Measurements from ENCODE around the gene PER1.
A peak's percentile ranks its signal among the peaks of the same experiment; 100 is the strongest.
"Not testable (repeated sequence)": the region's sequence is repeated elsewhere in the genome, so short reads cannot be mapped to it uniquely, and the experiment has no call there.

The PER1 gene

DNA sequence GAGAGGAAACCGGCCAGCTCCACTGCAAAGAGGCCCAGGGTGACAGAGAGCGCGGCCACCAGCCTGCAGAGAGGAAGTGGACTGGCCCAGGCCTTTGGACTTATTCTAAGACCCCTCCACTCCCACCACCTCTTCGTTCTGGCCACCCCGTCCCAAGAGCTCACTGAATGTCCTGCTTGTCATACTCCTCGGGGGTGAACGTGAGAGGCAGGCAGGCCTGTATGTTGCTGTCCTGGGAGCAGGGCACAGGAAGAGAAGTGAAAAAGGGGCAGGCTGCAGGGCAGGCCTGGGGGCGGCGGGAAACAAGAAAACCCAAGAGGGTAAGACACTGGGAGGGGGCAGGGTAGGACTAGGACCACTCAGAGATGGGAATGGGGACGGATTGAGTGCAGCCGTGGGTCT lies 23.6 kb upstream of the PER1 start:
- H3K27ac Mint-ChIP-seq: peak overlapping the region; percentile 78
- no peaks in the 10 kb centered on the region for H3K27me3 Mint-ChIP-seq
- peak overlapping the region; percentile 88 for H3K4me3 Mint-ChIP-seq
- peaks cover 44% of the 10 kb centered on the region for H3K4me1 Mint-ChIP-seq
- no peaks in the 10 kb centered on the region for H3K36me3 Mint-ChIP-seq
- no peaks in the 10 kb centered on the region for H3K9me3 Mint-ChIP-seq

- H3K4me1 Mint-ChIP-seq: peaks cover 44% of the 10 kb centered on the region
- H3K4me3 Mint-ChIP-seq: peak overlapping the region; percentile 87
- no peaks in the 10 kb centered on the region for H3K9me3 Mint-ChIP-seq
- no peaks in the 10 kb centered on the region for H3K36me3 Mint-ChIP-seq
- H3K27me3 Mint-ChIP-seq: no peaks in the 10 kb centered on the region
- H3K27ac Mint-ChIP-seq: peak overlapping the region; percentile 100
Observed at GRCh38 chr17:8173871-8174322, 21.7 kb upstream of the PER1 start.

GRCh38 chr17:8173056-8173870 lies 21.1 kb upstream of the PER1 start:
- peak overlapping the region; percentile 87 for H3K4me3 Mint-ChIP-seq
- peaks cover 50% of the 10 kb centered on the region for H3K4me1 Mint-ChIP-seq
- H3K27ac Mint-ChIP-seq: peak overlapping the region; percentile 100
- H3K27me3 Mint-ChIP-seq: no peaks in the 10 kb centered on the region
- H3K36me3 Mint-ChIP-seq: no peaks in the 10 kb centered on the region
- no peaks in the 10 kb centered on the region for H3K9me3 Mint-ChIP-seq

GRCh38 chr17:8170186-8170585 lies 18.0 kb upstream of the PER1 start:
- H3K27me3 Mint-ChIP-seq, H3K27ac Mint-ChIP-seq, H3K9me3 Mint-ChIP-seq, H3K36me3 Mint-ChIP-seq, H3K4me3 Mint-ChIP-seq: not testable (repeated sequence)
- peaks cover 38% of the 10 kb centered on the region for H3K4me1 Mint-ChIP-seq

- peaks cover 40% of the 10 kb centered on the region for H3K4me1 Mint-ChIP-seq
- H3K27ac Mint-ChIP-seq: no peak overlapping the region
- H3K9me3 Mint-ChIP-seq: no peaks in the 10 kb centered on the region
- H3K27me3 Mint-ChIP-seq: no peaks in the 10 kb centered on the region
- H3K4me3 Mint-ChIP-seq: no peak overlapping the region
- H3K36me3 Mint-ChIP-seq: no peaks in the 10 kb centered on the region
Observed at GRCh38 chr17:8167526-8167925, 15.3 kb upstream of the PER1 start.

- H3K9me3 Mint-ChIP-seq: no peaks in the 10 kb centered on the region
- H3K27ac Mint-ChIP-seq: no peak overlapping the region
- no peaks in the 10 kb centered on the region for H3K36me3 Mint-ChIP-seq
- H3K4me1 Mint-ChIP-seq: peaks cover 36% of the 10 kb centered on the region
- no peak overlapping the region for H3K4me3 Mint-ChIP-seq
- H3K27me3 Mint-ChIP-seq: no peaks in the 10 kb centered on the region
Observed at GRCh38 chr17:8166731-8167130, 14.5 kb upstream of the PER1 start.

DNA sequence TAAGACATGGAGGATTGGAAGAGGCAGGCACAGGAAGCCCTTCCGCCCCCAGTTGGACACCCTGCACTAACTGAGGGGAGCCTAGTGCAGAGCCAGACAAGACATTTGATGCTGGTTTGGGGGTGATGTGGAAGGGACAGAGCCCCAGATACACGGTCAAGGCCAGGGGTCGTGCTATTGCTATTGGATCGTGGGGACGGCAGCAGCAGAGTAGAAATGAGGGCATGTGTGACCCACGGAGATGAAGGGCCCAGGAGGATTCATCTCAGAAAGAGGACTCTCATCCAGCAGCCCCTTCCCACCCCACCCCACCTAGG lies 12.6 kb upstream of the PER1 start:
- H3K4me3 Mint-ChIP-seq: peak overlapping the region; percentile 84
- no peaks in the 10 kb centered on the region for H3K27me3 Mint-ChIP-seq
- H3K36me3 Mint-ChIP-seq: no peaks in the 10 kb centered on the region
- peak overlapping the region; percentile 98 for H3K27ac Mint-ChIP-seq
- H3K9me3 Mint-ChIP-seq: no peaks in the 10 kb centered on the region
- peaks cover 56% of the 10 kb centered on the region for H3K4me1 Mint-ChIP-seq

- Mint-ChIP-seq H3K27ac (peak overlapping the region; percentile 98), H3K4me1 (peaks cover 62% of the 10 kb centered on the region), H3K27me3 (no peaks in the 10 kb centered on the region)
Observed at GRCh38 chr17:8163978-8164814, 12.0 kb upstream of the PER1 start.

DNA sequence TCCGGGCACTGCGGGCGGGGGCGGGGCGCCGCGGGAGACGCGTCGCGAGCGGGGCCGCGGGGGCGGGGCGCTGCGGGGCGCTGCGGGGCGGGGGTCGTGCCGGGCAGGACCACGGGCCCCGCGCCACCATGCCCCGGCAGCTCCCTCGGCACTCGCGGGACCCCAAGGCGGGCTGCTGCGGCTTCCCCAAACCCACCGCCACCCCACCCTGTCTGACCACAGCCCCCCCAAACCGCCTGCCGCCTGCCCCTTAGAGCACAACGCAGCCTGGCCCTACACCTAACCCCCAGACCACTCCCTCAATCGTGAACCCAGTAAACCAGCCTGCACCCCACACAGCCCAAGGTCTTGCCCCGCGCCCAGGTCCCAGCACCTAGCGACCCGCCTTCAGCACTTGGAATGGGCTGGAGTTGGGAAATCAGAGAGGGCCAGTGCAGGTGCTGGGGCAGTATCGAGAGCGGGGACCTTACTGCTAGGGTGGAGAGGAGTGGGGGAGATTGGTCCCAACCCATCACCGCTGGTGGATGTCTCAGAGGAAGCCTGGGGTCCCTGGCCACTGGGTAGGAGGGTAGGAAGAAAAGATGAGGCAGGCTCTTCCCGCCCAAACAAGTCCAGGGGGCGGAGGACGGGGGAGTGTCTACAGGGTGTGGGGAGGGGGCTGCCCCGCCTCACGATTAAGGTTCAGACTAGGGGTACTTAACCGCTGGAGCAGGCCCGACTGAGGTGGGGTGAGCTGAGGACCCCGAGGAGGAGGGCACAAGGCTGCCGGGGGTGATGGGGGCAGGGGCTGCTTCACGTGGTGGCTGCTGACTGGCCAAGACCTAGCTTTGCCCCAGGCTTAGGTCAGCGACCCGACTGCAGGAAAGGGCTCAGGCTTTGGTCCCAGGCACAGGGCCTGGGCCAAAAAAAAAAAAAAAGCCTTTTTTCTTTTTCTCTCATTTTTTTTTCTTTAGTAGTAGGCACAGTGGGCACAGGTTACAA lies 11.1 kb upstream of the PER1 start:
- H3K9me3 Mint-ChIP-seq: no peaks in the 10 kb centered on the region
- H3K36me3 Mint-ChIP-seq: no peaks in the 10 kb centered on the region
- no peaks in the 10 kb centered on the region for H3K27me3 Mint-ChIP-seq
- peak overlapping the region; percentile 84 for H3K4me3 Mint-ChIP-seq
- H3K4me1 Mint-ChIP-seq: peaks cover 64% of the 10 kb centered on the region
- peak overlapping the region; percentile 98 for H3K27ac Mint-ChIP-seq

More at GRCh38 chr17:8163978-8164814, 12.0 kb upstream of the PER1 start:
- no peaks in the 10 kb centered on the region for H3K9me3 Mint-ChIP-seq
- H3K4me3 Mint-ChIP-seq: peak overlapping the region; percentile 84
- H3K36me3 Mint-ChIP-seq: no peaks in the 10 kb centered on the region

DNA sequence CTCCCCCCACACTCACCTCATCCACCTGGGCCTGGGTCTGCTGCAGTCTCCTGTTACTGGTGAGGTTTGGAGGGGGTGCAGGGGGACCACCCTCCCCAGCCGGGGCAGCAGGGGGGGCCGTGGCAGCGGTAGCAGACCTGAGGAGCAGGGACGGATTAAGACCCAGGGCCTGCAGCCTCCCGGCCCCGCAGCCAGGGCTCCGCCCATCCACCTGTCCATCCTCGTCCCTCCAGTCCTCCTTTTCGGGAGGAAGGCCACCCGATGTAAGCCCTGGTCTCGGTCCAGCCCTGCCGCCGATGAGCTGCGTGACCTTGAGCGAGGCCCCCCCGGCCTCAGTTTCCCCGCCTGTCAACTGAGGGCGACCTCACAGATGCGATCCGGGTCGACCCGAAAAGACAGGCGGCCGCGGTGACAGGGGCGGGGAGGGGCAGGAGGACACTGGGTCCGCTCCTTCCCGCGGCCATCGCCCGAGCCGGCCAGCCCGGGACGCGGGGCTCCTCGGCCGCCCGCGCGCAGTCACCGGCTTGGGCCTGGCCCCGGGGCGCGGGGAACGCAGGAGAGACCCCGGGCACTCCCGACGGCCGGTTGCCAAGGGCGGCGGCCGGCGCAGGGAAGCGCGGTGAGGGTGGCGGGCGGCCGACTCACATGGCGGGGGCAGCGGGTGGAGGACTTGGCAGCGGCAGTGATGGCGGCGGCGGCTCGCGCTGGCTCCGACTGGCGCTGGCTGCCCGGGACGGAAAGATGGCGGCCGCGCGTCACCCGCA lies 10.2 kb upstream of the PER1 start, which contains the start of gene VAMP2:
VAMP2 (minus strand) TSS at position 716 of the 764 bp plus-strand sequence; CDS start at position 647, 69 bp downstream.
- Mint-ChIP-seq H3K27me3 (no peaks in the 10 kb centered on the region), H3K27ac (peak within 1 kb of the TSS; percentile 98), H3K36me3 (no peaks in the 10 kb centered on the region), H3K4me1 (peaks cover 64% of the 10 kb centered on the region), H3K9me3 (no peaks in the 10 kb centered on the region), H3K4me3 (peak within 1 kb of the TSS; percentile 87)

DNA sequence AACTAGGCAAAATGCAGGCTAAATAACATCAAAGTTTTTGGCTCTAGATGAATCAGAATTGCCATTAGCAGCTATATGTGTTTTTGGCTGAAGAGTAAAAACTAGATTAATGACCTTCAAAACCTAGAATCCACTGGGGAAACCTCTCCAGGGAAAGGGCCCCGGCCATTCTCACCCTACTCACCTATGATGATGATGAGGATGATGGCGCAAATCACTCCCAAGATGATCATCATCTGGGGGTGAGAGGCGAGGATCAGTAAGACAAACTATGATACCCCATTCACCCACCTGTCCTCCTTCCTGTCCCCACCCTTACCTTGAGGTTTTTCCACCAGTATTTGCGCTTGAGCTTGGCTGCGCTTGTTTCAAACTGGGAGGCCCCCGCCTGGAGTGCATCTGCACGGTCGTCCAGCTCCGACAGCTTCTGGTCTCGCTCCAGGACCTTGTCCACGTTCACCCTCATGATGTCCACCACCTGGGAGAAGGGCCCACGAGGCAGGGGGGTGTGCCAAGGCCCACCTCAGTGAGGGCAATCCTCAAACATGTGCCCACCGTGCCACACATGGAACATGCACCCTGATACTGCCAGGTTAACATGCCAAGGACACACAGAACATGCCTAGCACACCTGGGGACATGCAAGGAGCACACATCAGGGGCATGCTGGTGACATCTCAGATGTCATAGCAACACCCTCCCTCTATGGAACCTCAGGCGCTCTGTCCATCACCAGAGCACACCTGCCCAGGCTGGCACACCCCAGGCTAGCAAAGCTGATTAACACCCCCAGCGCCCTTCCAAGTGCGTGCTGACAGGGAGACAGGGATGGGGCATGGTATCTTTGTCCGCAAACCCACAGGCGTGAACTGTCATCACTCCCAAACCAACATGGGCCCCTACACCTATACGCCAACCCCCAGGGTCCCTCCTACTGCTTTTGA lies 9.4 kb upstream of the PER1 start:
- H3K36me3 Mint-ChIP-seq: no peaks in the 10 kb centered on the region
- peak overlapping the region; percentile 95 for H3K27ac Mint-ChIP-seq
- H3K27me3 Mint-ChIP-seq: no peaks in the 10 kb centered on the region
- peak overlapping the region; percentile 87 for H3K4me3 Mint-ChIP-seq
- no peaks in the 10 kb centered on the region for H3K9me3 Mint-ChIP-seq
- peaks cover 61% of the 10 kb centered on the region for H3K4me1 Mint-ChIP-seq

GRCh38 chr17:8160741-8161221 lies 8.6 kb upstream of the PER1 start:
- H3K36me3 Mint-ChIP-seq: no peaks in the 10 kb centered on the region
- H3K4me1 Mint-ChIP-seq: peaks cover 57% of the 10 kb centered on the region
- no peaks in the 10 kb centered on the region for H3K9me3 Mint-ChIP-seq
- no peaks in the 10 kb centered on the region for H3K27me3 Mint-ChIP-seq
- H3K27ac Mint-ChIP-seq: peak overlapping the region; percentile 95
- H3K4me3 Mint-ChIP-seq: peak overlapping the region; percentile 87

DNA sequence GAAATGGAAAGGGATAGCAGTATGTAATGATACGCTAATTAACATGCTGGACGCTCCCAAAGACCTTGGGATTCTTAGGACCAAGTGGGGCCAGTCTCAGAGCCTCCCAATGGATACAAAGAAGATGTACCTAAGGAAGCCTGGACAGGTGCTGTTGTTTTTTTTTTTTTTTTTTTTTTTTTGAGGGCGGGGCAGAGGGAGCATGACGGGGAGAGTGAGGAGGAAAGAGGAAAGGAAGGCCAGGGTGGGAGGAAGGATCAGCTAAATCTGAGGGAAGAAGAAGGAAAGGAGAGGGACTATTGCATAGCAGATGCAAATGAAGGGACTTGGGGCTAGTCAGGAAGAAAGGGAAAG lies 8.0 kb upstream of the PER1 start:
- no peaks in the 10 kb centered on the region for H3K36me3 Mint-ChIP-seq
- peaks cover 56% of the 10 kb centered on the region for H3K4me1 Mint-ChIP-seq
- peak overlapping the region; percentile 87 for H3K4me3 Mint-ChIP-seq
- H3K27me3 Mint-ChIP-seq: no peaks in the 10 kb centered on the region
- H3K27ac Mint-ChIP-seq: peak overlapping the region; percentile 95
- H3K9me3 Mint-ChIP-seq: no peaks in the 10 kb centered on the region
